HEK293 (cell line): ENCODE results near the gene HLA-DPB1.

Experiments
- FEZF1 ChIP-seq: fragments of 450-650 bp; formaldehyde crosslinking; IDR thresholded peaks from 2 replicates; pipeline ENCODE4 v1.5.1; 2016; ENCODE audit warnings: missing biosample characterization, missing genetic modification characterization
- YY1 ChIP-seq: fragments of 450-650 bp; formaldehyde crosslinking; IDR thresholded peaks from 2 replicates; pipeline ENCODE4 v1.5.1; 2018; ENCODE audit warnings: missing biosample characterization, missing genetic modification characterization
- ZNF112 ChIP-seq: fragments of 450-650 bp; formaldehyde crosslinking; IDR thresholded peaks from 2 replicates; pipeline ENCODE4 v1.5.0; 2017; ENCODE audit warnings: missing biosample characterization, missing genetic modification characterization
- ZNF398 ChIP-seq: fragments of 450-650 bp; formaldehyde crosslinking; IDR thresholded peaks from 2 replicates; pipeline ENCODE4 v1.5.1; 2017; ENCODE audit warnings: missing biosample characterization, missing genetic modification characterization
- ZNF792 ChIP-seq: fragments of 450-650 bp; formaldehyde crosslinking; IDR thresholded peaks from 2 replicates; pipeline ENCODE4 v1.5.1; 2016; ENCODE audit warnings: missing biosample characterization, missing genetic modification characterization
- ZSCAN4 ChIP-seq: fragments of 450-650 bp; formaldehyde crosslinking; IDR thresholded peaks from 2 replicates; pipeline ENCODE4 v1.5.1; 2017; ENCODE audit warnings: missing biosample characterization, missing genetic modification characterization
- TF ChIP-seq, protein P1 (sequence below): fragments of 450-650 bp; formaldehyde crosslinking; IDR thresholded peaks from 2 replicates; pipeline ENCODE4 v1.5.1; 2017; ENCODE audit warnings: missing biosample characterization, missing genetic modification characterization
- TF ChIP-seq, protein P2 (sequence below): fragments of 450-650 bp; formaldehyde crosslinking; IDR thresholded peaks from 2 replicates; pipeline ENCODE4 v1.5.1; 2016; ENCODE audit warnings: missing biosample characterization, missing genetic modification characterization

- TF ChIP-seq ZNF398 (tag by site-specific recombination) (no peak), ZNF792 (tag by site-specific recombination) (no peak), FEZF1 (no peak), ZSCAN4 (tag by site-specific recombination) (no peak), ZNF112 (tag by site-specific recombination) (no peak), YY1 (tag by site-specific recombination) (no peak)
- TF ChIP-seq, protein P1, sequence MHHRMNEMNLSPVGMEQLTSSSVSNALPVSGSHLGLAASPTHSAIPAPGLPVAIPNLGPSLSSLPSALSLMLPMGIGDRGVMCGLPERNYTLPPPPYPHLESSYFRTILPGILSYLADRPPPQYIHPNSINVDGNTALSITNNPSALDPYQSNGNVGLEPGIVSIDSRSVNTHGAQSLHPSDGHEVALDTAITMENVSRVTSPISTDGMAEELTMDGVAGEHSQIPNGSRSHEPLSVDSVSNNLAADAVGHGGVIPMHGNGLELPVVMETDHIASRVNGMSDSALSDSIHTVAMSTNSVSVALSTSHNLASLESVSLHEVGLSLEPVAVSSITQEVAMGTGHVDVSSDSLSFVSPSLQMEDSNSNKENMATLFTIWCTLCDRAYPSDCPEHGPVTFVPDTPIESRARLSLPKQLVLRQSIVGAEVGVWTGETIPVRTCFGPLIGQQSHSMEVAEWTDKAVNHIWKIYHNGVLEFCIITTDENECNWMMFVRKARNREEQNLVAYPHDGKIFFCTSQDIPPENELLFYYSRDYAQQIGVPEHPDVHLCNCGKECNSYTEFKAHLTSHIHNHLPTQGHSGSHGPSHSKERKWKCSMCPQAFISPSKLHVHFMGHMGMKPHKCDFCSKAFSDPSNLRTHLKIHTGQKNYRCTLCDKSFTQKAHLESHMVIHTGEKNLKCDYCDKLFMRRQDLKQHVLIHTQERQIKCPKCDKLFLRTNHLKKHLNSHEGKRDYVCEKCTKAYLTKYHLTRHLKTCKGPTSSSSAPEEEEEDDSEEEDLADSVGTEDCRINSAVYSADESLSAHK (tag by site-specific recombination) = no peak
- TF ChIP-seq, protein P2, sequence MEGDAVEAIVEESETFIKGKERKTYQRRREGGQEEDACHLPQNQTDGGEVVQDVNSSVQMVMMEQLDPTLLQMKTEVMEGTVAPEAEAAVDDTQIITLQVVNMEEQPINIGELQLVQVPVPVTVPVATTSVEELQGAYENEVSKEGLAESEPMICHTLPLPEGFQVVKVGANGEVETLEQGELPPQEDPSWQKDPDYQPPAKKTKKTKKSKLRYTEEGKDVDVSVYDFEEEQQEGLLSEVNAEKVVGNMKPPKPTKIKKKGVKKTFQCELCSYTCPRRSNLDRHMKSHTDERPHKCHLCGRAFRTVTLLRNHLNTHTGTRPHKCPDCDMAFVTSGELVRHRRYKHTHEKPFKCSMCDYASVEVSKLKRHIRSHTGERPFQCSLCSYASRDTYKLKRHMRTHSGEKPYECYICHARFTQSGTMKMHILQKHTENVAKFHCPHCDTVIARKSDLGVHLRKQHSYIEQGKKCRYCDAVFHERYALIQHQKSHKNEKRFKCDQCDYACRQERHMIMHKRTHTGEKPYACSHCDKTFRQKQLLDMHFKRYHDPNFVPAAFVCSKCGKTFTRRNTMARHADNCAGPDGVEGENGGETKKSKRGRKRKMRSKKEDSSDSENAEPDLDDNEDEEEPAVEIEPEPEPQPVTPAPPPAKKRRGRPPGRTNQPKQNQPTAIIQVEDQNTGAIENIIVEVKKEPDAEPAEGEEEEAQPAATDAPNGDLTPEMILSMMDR (tag by site-specific recombination) = no peak
Measured at GRCh38 chr6:33136310-33136900, 60.6 kb downstream of the HLA-DPB1 start.
